K562 (cell line): Measurements from ENCODE around the gene ZBTB8A. TPM values are rescaled to one million over a fixed set of nuclear protein-coding genes. Genes with fewer than 3 reads are reported as not detected.

Source experiments
- ATF7 ChIP-seq: fragments of 450-650 bp; IDR thresholded peaks from 2 replicates; pipeline ENCODE4 v1.7.1; 2014; ENCODE audit warnings: mild to moderate bottlenecking, moderate library complexity
- CBX3 ChIP-seq, 2 experiments: IDR thresholded peaks; 1 replicate in 1 of 2; 2 replicates in 1 of 2; pipeline ENCODE4 v1.6.1; 2012; ENCODE audit warnings: inconsistent platforms in 2 of 2, low read length in 2 of 2, borderline replicate concordance in 1 of 2, control low read depth in 1 of 2
- CXXC5 ChIP-seq: fragments of 250-450 bp; sonication (Bioruptor Pico); IDR thresholded peaks from 2 replicates; pipeline ENCODE4 v1.8.0; 2022; ENCODE audit warnings: inconsistent platforms, mild to moderate bottlenecking, moderate library complexity
- EP300 ChIP-seq: IDR thresholded peaks from 2 replicates; pipeline ENCODE4 v1.6.1; 2012; ENCODE audit warnings: low read length, improper control_type of control experiment
- FUS ChIP-seq: fragments of 200-400 bp; formaldehyde crosslinking; optimal IDR thresholded peaks from 2 replicates; pipeline ENCODE3; 2017; ENCODE audit warnings: low read depth, low read length
- MXI1 ChIP-seq: IDR thresholded peaks from 2 replicates; pipeline ENCODE4 v1.6.1; 2011; ENCODE audit warnings: low read depth, mild to moderate bottlenecking, improper control_type of control experiment, low read length
- NBN ChIP-seq: fragments of 450-650 bp; IDR thresholded peaks from 2 replicates; pipeline ENCODE4 v1.6.1; 2016; ENCODE audit warnings: low read depth, mild to moderate bottlenecking
- RFX5 ChIP-seq: IDR thresholded peaks from 2 replicates; pipeline ENCODE4 v1.6.1; 2011; ENCODE audit warnings: low read depth, mild to moderate bottlenecking, improper control_type of control experiment, low read length
- SREBF2 ChIP-seq: sonication (generic); formaldehyde crosslinking; IDR thresholded peaks from 2 replicates; pipeline ENCODE4 v1.4.0; 2020; ENCODE audit warnings: mild to moderate bottlenecking, missing genetic modification reagents
- THAP7 ChIP-seq: fragments of 250-450 bp; sonication (Bioruptor Pico); IDR thresholded peaks from 2 replicates; pipeline ENCODE4 v1.5.0; 2021
- TSHZ1 ChIP-seq: fragments of 250-450 bp; sonication (Bioruptor Pico); IDR thresholded peaks from 2 replicates; pipeline ENCODE4 v1.4.0; 2020; ENCODE audit warnings: mild to moderate bottlenecking, moderate library complexity
- XRCC4 ChIP-seq: IDR thresholded peaks from one replicate; pipeline ENCODE4 v1.6.1; 2011; ENCODE audit not compliant: insufficient read depth, insufficient read length; ENCODE audit errors: extremely low read depth
- ZBED1 ChIP-seq: IDR thresholded peaks from 2 replicates; pipeline ENCODE4 v1.6.1; 2014
- ZBTB33 ChIP-seq: sonication (generic); formaldehyde crosslinking; IDR thresholded peaks from 2 replicates; pipeline ENCODE4 v1.8.1; 2023; ENCODE audit warnings: mild to moderate bottlenecking, missing genetic modification reagents
- ZBTB49 ChIP-seq: sonication (generic); formaldehyde crosslinking; IDR thresholded peaks from 2 replicates; pipeline ENCODE4 v1.8.0; 2022; ENCODE audit warnings: missing genetic modification reagents, mild to moderate bottlenecking, borderline replicate concordance
- ZFP91 ChIP-seq: sonication (generic); formaldehyde crosslinking; IDR thresholded peaks from 2 replicates; pipeline ENCODE4 v1.8.0; 2022; ENCODE audit warnings: mild to moderate bottlenecking, missing genetic modification reagents
- ZNF41 ChIP-seq: fragments of 250-450 bp; sonication (Bioruptor Pico); conservative IDR thresholded peaks from 2 replicates; pipeline ENCODE4 v1.4.0; 2020; ENCODE audit warnings: mild to moderate bottlenecking
- polyA plus RNA-seq, 8 experiments: library from polyadenylated mRNA; depleted of rRNA in 4 of 8; stranded (reverse) in 5 of 8; unstranded in 3 of 8; fragments of >200 nt; fragmentation: Nextera tagmentation in 2 of 8; fragmentation: Illumina TruSeq in 1 of 8; extraction: Ambion mirVana in 2 of 8; extraction: Trizol in 1 of 8; gene quantifications; 2 replicates each; pipeline versions ENCODE4 v1.2.1 to v1.2.3, GENCODE V29; 2011 to 2014; ENCODE audit warnings: inconsistent platforms in 1 of 8, missing spikeins in 1 of 8
- total RNA-seq, 7 experiments: library from RNA; depleted of rRNA in 6 of 7; stranded (reverse); fragments of >200 nt in 6 of 7; fragmentation: Illumina TruSeq in 2 of 7; extraction: Trizol in 2 of 7; gene quantifications; 2 replicates each; pipeline versions ENCODE4 v1.2.1 to v1.2.3, GENCODE V29; 2011 to 2021; ENCODE audit warnings: low replicate concordance in 1 of 7

The ZBTB8A gene
- total and polyA plus RNA-seq, 9 of the 15 experiments (the other 6 are each of a cell fraction or from before 2014, with no cell fraction given) = 0.01 to 0.64 (median 0.09) TPM

- TF ChIP-seq ZBTB33 (no peak), ATF7 (peak; percentile 58; the same call in 1 of the 2 replicates), NBN (no peak), RFX5 (no peak), FUS (peak; percentile 37), CXXC5 (peak; percentile 97), ZFP91 (CRISPR knock-in tag) (no peak), CBX3 (IDR thresholded peaks at IDR 0.05; ENCODE audit: borderline replicate concordance in 1 of 2, low read length in 2 of 2) (no peak), EP300 (no peak), XRCC4 (no peak), ZNF41 (CRISPR knock-in tag) (0 out of 2 replicates have a peak, but pooled peaks have one; percentile 42), ZBED1 (0 out of 2 replicates have a peak, but pooled peaks have one; percentile 42), SREBF2 (CRISPR knock-in tag) (no peak), MXI1 (no peak), TSHZ1 (CRISPR knock-in tag) (no peak), ZBTB49 (CRISPR knock-in tag) (no peak), THAP7 (CRISPR knock-in tag) (peak; percentile 74; the same call in 1 of the 2 replicates)
Measured at GRCh38 chr1:32500387-32501209, 38.6 kb upstream of the ZBTB8A start (continued).
